IMR-90 (cell line): ENCODE measurements around the gene ZW10. TPM values are rescaled to one million over a fixed set of nuclear protein-coding genes. Genes with fewer than 3 reads are reported as not detected.

ENCODE experiments used
- ATAC-seq: fragments of 200-7000 bp; cut with Tn5 transposase; 2 replicates; pipeline ENCODE4 v1.9.1; 2020; ENCODE audit warnings: low read depth, mild to moderate bottlenecking, moderate library complexity
- BruUV-seq: library from RNA; stranded (reverse); fragments of 400-500 nt; replicated peaks from 2 replicates; lab custom pipeline; 2021; lab: Mats Ljungman, UMichigan
- CTCF ChIA-PET: fragments of 300-600 bp; formaldehyde crosslinking; extraction: SDS; loops from one replicate; lab custom pipeline; 2021; ENCODE audit warnings: antibody characterized with exemption; lab: Yijun Ruan, JAX
- POLR2A ChIA-PET: fragments of 300-600 bp; sonication (Branson Sonifier 250); formaldehyde crosslinking; loops from one replicate; lab custom pipeline; 2022; ENCODE audit warnings: antibody characterized with exemption; ENCODE audit not compliant: unreplicated experiment; lab: Charles Lee
- DNase-seq: peaks from one replicate; pipeline ENCODE4 v3.0.0; 2013
- H2AFZ ChIP-seq: replicated peaks from 2 replicates; pipeline ENCODE3; 2013; ENCODE audit warnings: low read length, mild to moderate bottlenecking; ENCODE audit not compliant: poor library complexity
- H2AK5ac ChIP-seq: 2 replicates; pipeline ENCODE4 v1.6.1; 2013; ENCODE audit warnings: low read depth, low read length, inconsistent platforms
- H2AK9ac ChIP-seq: replicated peaks from 2 replicates; pipeline ENCODE3; 2013; ENCODE audit warnings: mild to moderate bottlenecking, low read depth, low read length, moderate library complexity; ENCODE audit not compliant: poor library complexity
- H2BK120ac ChIP-seq: 2 replicates; pipeline ENCODE4 v1.6.1; 2013; ENCODE audit warnings: low read depth, low read length, inconsistent platforms
- H2BK15ac ChIP-seq: 3 replicates; pipeline ENCODE4 v1.6.1; 2013; ENCODE audit warnings: low read depth, low read length, inconsistent platforms
- H2BK20ac ChIP-seq: 2 replicates; pipeline ENCODE4 v1.6.1; 2013; ENCODE audit warnings: low read depth, mild to moderate bottlenecking, inconsistent platforms, low read length, moderate library complexity
- H2BK5ac ChIP-seq: 2 replicates; pipeline ENCODE4 v1.6.1; 2013; ENCODE audit warnings: mild to moderate bottlenecking, low read depth, low read length, inconsistent platforms; ENCODE audit not compliant: poor library complexity, severe bottlenecking
- H3K14ac ChIP-seq: replicated peaks from 2 replicates; pipeline ENCODE4 v1.6.1; 2013; ENCODE audit warnings: low read depth, low read length, inconsistent platforms
- H3K18ac ChIP-seq: 2 replicates; pipeline ENCODE4 v1.6.1; 2013; ENCODE audit warnings: low read depth, low read length, control low read depth
- H3K23ac ChIP-seq: 2 replicates; pipeline ENCODE4 v1.6.1; 2013; ENCODE audit warnings: low read depth, low read length, inconsistent platforms
- H3K27ac ChIP-seq: 2 replicates; pipeline ENCODE4 v1.5.1; 2013; ENCODE audit warnings: mild to moderate bottlenecking, control low read depth, low read length; ENCODE audit not compliant: insufficient read depth
- H3K27me3 ChIP-seq: 2 replicates; pipeline ENCODE4 v1.6.1; 2013; ENCODE audit warnings: low read length; ENCODE audit not compliant: control insufficient read depth, insufficient read depth
- H3K36me3 ChIP-seq: 2 replicates; pipeline ENCODE4 v1.6.1; 2013; ENCODE audit warnings: low read length, mixed read lengths; ENCODE audit not compliant: control insufficient read depth, insufficient read depth
- H3K4ac ChIP-seq: 2 replicates; pipeline ENCODE4 v1.6.1; 2013; ENCODE audit warnings: low read depth, low read length, inconsistent platforms
- H3K4me1 ChIP-seq: 2 replicates; pipeline ENCODE4 v1.6.1; 2013; ENCODE audit warnings: low read length, mixed read lengths; ENCODE audit not compliant: control insufficient read depth, insufficient read depth
- H3K4me2 ChIP-seq: 2 replicates; pipeline ENCODE4 v1.6.1; 2013; ENCODE audit warnings: low read depth, mild to moderate bottlenecking, control low read depth, low read length, moderate library complexity
- H3K4me3 ChIP-seq: 2 replicates; pipeline ENCODE4 v1.5.1; 2013; ENCODE audit warnings: low read depth, mild to moderate bottlenecking, control low read depth, low read length, moderate library complexity; ENCODE audit not compliant: insufficient read depth
- H3K56ac ChIP-seq: 2 replicates; pipeline ENCODE4 v1.6.1; 2013; ENCODE audit warnings: low read length, inconsistent platforms; ENCODE audit not compliant: insufficient read depth; ENCODE audit errors: extremely low read depth
- H3K79me1 ChIP-seq, 2 experiments: 2 replicates each; pipeline ENCODE4 v1.6.1; 2013; ENCODE audit warnings: low read length in 2 of 2, inconsistent platforms in 1 of 2, low read depth in 1 of 2
- H3K9ac ChIP-seq: 2 replicates; pipeline ENCODE4 v1.6.1; 2013; ENCODE audit warnings: low read depth, low read length, control low read depth
- H3K9me1 ChIP-seq: 2 replicates; pipeline ENCODE4 v1.6.1; 2013; ENCODE audit warnings: low read length, inconsistent platforms; ENCODE audit not compliant: insufficient read depth
- H3K9me3 ChIP-seq: 2 replicates; pipeline ENCODE4 v1.6.1; 2013; ENCODE audit warnings: low read length; ENCODE audit not compliant: control insufficient read depth, insufficient read depth
- H4K20me1 ChIP-seq: 2 replicates; pipeline ENCODE4 v1.6.1; 2013; ENCODE audit warnings: low read length, inconsistent platforms; ENCODE audit not compliant: insufficient read depth
- H4K5ac ChIP-seq: 2 replicates; pipeline ENCODE4 v1.6.1; 2013; ENCODE audit warnings: mild to moderate bottlenecking, low read depth, low read length, control low read depth
- H4K8ac ChIP-seq, 2 experiments: 2 replicates each; pipeline ENCODE4 v1.6.1; 2013; ENCODE audit warnings: low read depth in 2 of 2, low read length in 2 of 2, control low read depth in 1 of 2, inconsistent platforms in 1 of 2
- H4K91ac ChIP-seq: 2 replicates; pipeline ENCODE4 v1.6.1; 2013; ENCODE audit warnings: low read depth, low read length, inconsistent platforms; ENCODE audit not compliant: insufficient read depth
- BHLHE40 ChIP-seq: fragments of 150-350 bp; IDR thresholded peaks from 2 replicates; pipeline ENCODE4 v1.6.1; 2016; ENCODE audit warnings: mild to moderate bottlenecking, low read depth, low read length
- CEBPB ChIP-seq: IDR thresholded peaks from 2 replicates; pipeline ENCODE4 v1.6.1; 2012; ENCODE audit warnings: low read depth, low read length, improper control_type of control experiment
- CHD1 ChIP-seq: IDR thresholded peaks from 2 replicates; pipeline ENCODE4 v1.6.1; 2012; ENCODE audit warnings: low read depth, low read length, improper control_type of control experiment
- CTCF ChIP-seq: conservative IDR thresholded peaks from 2 replicates; pipeline ENCODE4 v1.5.1; 2012; ENCODE audit warnings: mild to moderate bottlenecking, low read depth, low read length, improper control_type of control experiment
- ELK1 ChIP-seq: fragments of 150-350 bp; IDR thresholded peaks from 2 replicates; pipeline ENCODE4 v1.6.1; 2016; ENCODE audit warnings: low read depth, mild to moderate bottlenecking, low read length, moderate library complexity, borderline replicate concordance
- FOS ChIP-seq: fragments of 150-350 bp; IDR thresholded peaks from 2 replicates; pipeline ENCODE4 v1.6.1; 2016; ENCODE audit warnings: low read depth, low read length
- MAFK ChIP-seq: IDR thresholded peaks from 2 replicates; pipeline ENCODE4 v1.6.1; 2012; ENCODE audit warnings: low read depth, low read length, improper control_type of control experiment
- MAZ ChIP-seq: IDR thresholded peaks from 2 replicates; pipeline ENCODE4 v1.6.1; 2012; ENCODE audit warnings: low read depth, mild to moderate bottlenecking, low read length, improper control_type of control experiment, moderate library complexity, borderline replicate concordance
- MXI1 ChIP-seq: IDR thresholded peaks from 2 replicates; pipeline ENCODE4 v1.6.1; 2012; ENCODE audit warnings: low read depth, mild to moderate bottlenecking, low read length, moderate library complexity, borderline replicate concordance
- NFE2L2 ChIP-seq: fragments of 150-350 bp; IDR thresholded peaks from 2 replicates; pipeline ENCODE4 v1.6.1; 2016; ENCODE audit warnings: low read depth, mild to moderate bottlenecking, low read length
- POLR2A ChIP-seq: IDR thresholded peaks from 2 replicates; pipeline ENCODE4 v1.6.1; 2012; ENCODE audit warnings: mild to moderate bottlenecking, low read depth, low read length
- RAD21 ChIP-seq: IDR thresholded peaks from 2 replicates; pipeline ENCODE4 v1.6.1; 2012; ENCODE audit warnings: low read length, improper control_type of control experiment
- RCOR1 ChIP-seq: IDR thresholded peaks from 2 replicates; pipeline ENCODE4 v1.6.1; 2012; ENCODE audit warnings: mild to moderate bottlenecking, low read length, improper control_type of control experiment; ENCODE audit not compliant: insufficient replicate concordance
- RFX5 ChIP-seq: IDR thresholded peaks from 2 replicates; pipeline ENCODE4 v1.8.0; 2012; ENCODE audit warnings: low read depth, mild to moderate bottlenecking, low read length, moderate library complexity
- SMC3 ChIP-seq: fragments of 150-350 bp; IDR thresholded peaks from 2 replicates; pipeline ENCODE4 v1.6.1; 2016; ENCODE audit warnings: low read depth, mild to moderate bottlenecking, antibody characterized with exemption, low read length, moderate library complexity
- USF2 ChIP-seq: fragments of 150-350 bp; IDR thresholded peaks from 2 replicates; pipeline ENCODE4 v1.6.1; 2017; ENCODE audit warnings: mild to moderate bottlenecking, antibody characterized with exemption, low read length, low read depth
- WGBS, 2 experiments: methylation state at CpG; one replicate each; pipeline versions ENCODE4 v1.1.5 to v1.1.7; 2013; ENCODE audit warnings: missing lambda C conversion rate in 2 of 2; ENCODE audit not compliant: insufficient read length in 1 of 2; ENCODE audit errors: extremely low coverage in 2 of 2; 5-methylcytosine and 5-hydroxymethylcytosine counted together
- dilution Hi-C: fragments of 300-500 bp; cut with HindIII; formaldehyde crosslinking; loops from one replicate; pipeline ENCODE4 v1.14.3; 2018; ENCODE audit warnings: low sequenced_read_pairs; ENCODE audit not compliant: unreplicated experiment
- in situ Hi-C: fragments of 300-500 bp; cut with MboI; formaldehyde crosslinking; loops from 3 replicates; pipeline ENCODE4 v1.14.3; 2019; ENCODE audit warnings: low sequenced_read_pairs, inconsistent platforms, mixed read lengths
- intact Hi-C: fragments of 100-400 bp; cut with micrococcal nuclease; formaldehyde crosslinking; loops from 2 replicates; pipeline ENCODE4 v1.10.0; 2022
- polyA plus RNA-seq, 3 experiments: library from polyadenylated mRNA; depleted of rRNA; stranded (reverse); fragments of >200 nt; gene quantifications; 2 replicates each; pipeline ENCODE4 v1.2.3, GENCODE V29; 2012; ENCODE audit warnings: low replicate concordance in 1 of 3
- total RNA-seq: library from RNA; depleted of rRNA; stranded (reverse); fragments of >200 nt; gene quantifications from 2 replicates; pipeline ENCODE4 v1.2.3, GENCODE V29; 2012

The ZW10 gene
- total and polyA plus RNA-seq, 2 of the 4 experiments (the other 2 are of a cell fraction), result 10.3 to 30.6 TPM

- no peak overlapping the region for H3K4ac ChIP-seq
- H3K36me3 ChIP-seq, result no peaks in the 10 kb centered on the region
- POLR2A ChIA-PET, result no interaction called here
- H3K9me3 ChIP-seq, result no peaks in the 10 kb centered on the region
- H4K20me1 ChIP-seq, result no peaks in the 10 kb centered on the region
- no peak overlapping the region for H4K8ac ChIP-seq
- in situ Hi-C loops (no loop called here), intact Hi-C loops (no loop called here), dilution Hi-C loops (no loop called here)
- no peak overlapping the region for H3K4me3 ChIP-seq
- no peak overlapping the region for H4K5ac ChIP-seq
- H3K27ac ChIP-seq, result no peak overlapping the region
- peaks cover 4% of the 10 kb centered on the region; the same call in 1 of the 2 replicates for H3K4me1 ChIP-seq
- DNase-seq (no peak), ATAC-seq (no peak)
- H2AFZ ChIP-seq, result no peak overlapping the region
- H4K91ac ChIP-seq, result no peak overlapping the region
- TF ChIP-seq CTCF (no peak), MAZ (no peak), RCOR1 (no peak), CEBPB (no peak), ELK1 (no peak), MAFK (no peak), MXI1 (no peak), POLR2A (no peak), NFE2L2 (no peak), RAD21 (no peak), BHLHE40 (no peak), CHD1 (no peak), RFX5 (no peak), FOS (no peak), USF2 (no peak), SMC3 (no peak)
- no peaks in the 10 kb centered on the region for H3K27me3 ChIP-seq
- no peak overlapping the region for H3K18ac ChIP-seq
- 88% methylated on average over 1 of the region's 3 CpGs; no CpG with 5 or more reads in 1 of the 2 experiments for WGBS, 2 experiments
- H3K23ac ChIP-seq, result no peak overlapping the region
- H3K9me1 ChIP-seq, result peaks cover 10% of the 10 kb centered on the region; the same call in 1 of the 2 replicates
- CTCF ChIA-PET, result interaction anchor here (0.6 to 1.4 kb wide), 5 partner anchors 9 to 977 kb away, joined by 3 to 6 read pairs (median 4); no protein-coding TSS in a partner anchor
- H2BK120ac ChIP-seq, result no peak overlapping the region
- BruUV-seq, result no TSS peak
- no peak overlapping the region for H2AK9ac ChIP-seq
- H3K56ac ChIP-seq, result no peak overlapping the region
- no peak overlapping the region for H3K9ac ChIP-seq
- H3K4me2 ChIP-seq, result no peak overlapping the region
- H3K79me1 ChIP-seq, result no peaks in the 10 kb centered on the region
- no peak overlapping the region for H2BK15ac ChIP-seq
- no peak overlapping the region for H2AK5ac ChIP-seq
- no peak overlapping the region for H2BK5ac ChIP-seq
- no peak overlapping the region for H3K14ac ChIP-seq
- H2BK20ac ChIP-seq, result no peak overlapping the region
Observed at GRCh38 chr11:113725913-113726312, 47.6 kb downstream of the ZW10 start.
